Activated T-helper 1 cell treated with anti-CD3 and anti-CD28 coated beads, Interleukin-12 subunit alpha, Interleukin-12 subunit beta, Interleukin-2, Interleukin-4 antibody, amounts not matched to agents 30 ng/mL and 10 ng/mL and 1 ng/mL, durations not matched to agents 14 hours and 24 hours and 36 hours (primary cell): ENCODE measurements around the gene RAB1B. TPM values are rescaled to one million over a fixed set of nuclear protein-coding genes. Genes with fewer than 3 reads are reported as not detected.
A peak's percentile ranks its signal among the peaks of the same experiment; 100 is the strongest.

Experiments
- DNase-seq: peaks from one replicate; pipeline ENCODE4 v3.0.0; 2021; ENCODE audit warnings: low spot score
- H3K27ac Mint-ChIP-seq: one replicate; pipeline ENCODE4 v1.8.0; 2021; ENCODE audit warnings: mild to moderate bottlenecking, mixed read lengths
- H3K27me3 Mint-ChIP-seq: one replicate; pipeline ENCODE4 v1.8.0; 2022; ENCODE audit warnings: mild to moderate bottlenecking, moderate library complexity, mixed read lengths; ENCODE audit not compliant: insufficient read depth
- H3K36me3 Mint-ChIP-seq: one replicate; pipeline ENCODE4 v1.8.0; 2021; ENCODE audit warnings: low read depth, mixed read lengths
- H3K4me1 Mint-ChIP-seq: one replicate; pipeline ENCODE4 v1.8.0; 2021; ENCODE audit warnings: low read depth, mixed read lengths
- H3K4me3 Mint-ChIP-seq: one replicate; pipeline ENCODE4 v1.8.0; 2021; ENCODE audit warnings: mild to moderate bottlenecking, moderate library complexity, mixed read lengths
- H3K9me3 Mint-ChIP-seq: one replicate; pipeline ENCODE4 v1.8.0; 2021; ENCODE audit warnings: mixed read lengths
- intact Hi-C: fragments of 100-400 bp; cut with micrococcal nuclease; formaldehyde crosslinking; loops from one replicate; pipeline ENCODE4 v1.15.1; 2024
- total RNA-seq: library from RNA; stranded (reverse); gene quantifications from 2 replicates; pipeline ENCODE4 v1.2.3, GENCODE V29; 2022

The RAB1B gene
- total RNA-seq, 1 donor from 2014 or later: 123 TPM

GRCh38 chr11:66285250-66285947 is 17.0 kb downstream of the RAB1B start:
- Mint-ChIP-seq H3K4me3 (peak overlapping the region; percentile 33), H3K27me3 (peaks cover 9% of the 10 kb centered on the region), H3K36me3 (peaks cover 9% of the 10 kb centered on the region), H3K27ac (no peak overlapping the region), H3K4me1 (peaks cover 44% of the 10 kb centered on the region), H3K9me3 (no peaks in the 10 kb centered on the region)
- no peak for DNase-seq
- intact Hi-C loops: no loop called here

- peaks cover 18% of the 10 kb centered on the region for H3K27me3 Mint-ChIP-seq
- intact Hi-C loops: no loop called here
- peaks cover 9% of the 10 kb centered on the region for H3K36me3 Mint-ChIP-seq
- H3K9me3 Mint-ChIP-seq: no peaks in the 10 kb centered on the region
- peaks cover 48% of the 10 kb centered on the region for H3K4me1 Mint-ChIP-seq
- no peak for DNase-seq
- peak overlapping the region; percentile 95 for H3K4me3 Mint-ChIP-seq
- H3K27ac Mint-ChIP-seq: no peak overlapping the region
These were observed 18.3 kb downstream of the RAB1B start for GRCh38 chr11:66286699-66287098.

- peak overlapping the region; percentile 95 for H3K4me3 Mint-ChIP-seq
- no peak for DNase-seq
- peaks cover 15% of the 10 kb centered on the region for H3K27me3 Mint-ChIP-seq
- peaks cover 9% of the 10 kb centered on the region for H3K36me3 Mint-ChIP-seq
- intact Hi-C loops: no loop called here
- H3K9me3 Mint-ChIP-seq: no peaks in the 10 kb centered on the region
- H3K27ac Mint-ChIP-seq: peak overlapping the region; percentile 68
- peaks cover 42% of the 10 kb centered on the region for H3K4me1 Mint-ChIP-seq
These were observed 18.9 kb downstream of the RAB1B start for GRCh38 chr11:66287211-66287888.

- peak overlapping the region; percentile 95 for H3K4me3 Mint-ChIP-seq
- peaks cover 21% of the 10 kb centered on the region for H3K27me3 Mint-ChIP-seq
- H3K27ac Mint-ChIP-seq: peak overlapping the region; percentile 93
- DNase-seq: no peak
- H3K9me3 Mint-ChIP-seq: no peaks in the 10 kb centered on the region
- H3K36me3 Mint-ChIP-seq: peaks cover 9% of the 10 kb centered on the region
- intact Hi-C loops: loop anchor here (2.0 kb wide), 1 partner anchor 1065 kb away; the partner anchor contains the start of gene POLD4
- H3K4me1 Mint-ChIP-seq: peaks cover 41% of the 10 kb centered on the region
These were observed 19.6 kb downstream of the RAB1B start for GRCh38 chr11:66287889-66288670.

GRCh38 chr11:66288671-66289547 is 20.5 kb downstream of the RAB1B start, which contains the start of gene YIF1A:
Gene YIF1A, minus strand, starts transcription at chr11:66289143. Its CDS starts 158 bp downstream, at chr11:66288985.
- H3K36me3 Mint-ChIP-seq: peaks cover 9% of the 10 kb centered on the region
- H3K4me1 Mint-ChIP-seq: peaks cover 39% of the 10 kb centered on the region
- peaks cover 28% of the 10 kb centered on the region for H3K27me3 Mint-ChIP-seq
- DNase-seq: peak; percentile 99
- peak within 1 kb of the TSS; percentile 99 for H3K27ac Mint-ChIP-seq
- no peaks in the 10 kb centered on the region for H3K9me3 Mint-ChIP-seq
- intact Hi-C loops: loop anchor here (1.0 to 2.0 kb wide), 8 partner anchors 21 to 1064 kb away; partner anchors contain the start of genes NPAS4, POLD4 and RAB1B
- peak within 1 kb of the TSS; percentile 95 for H3K4me3 Mint-ChIP-seq

- Mint-ChIP-seq H3K27ac (peak overlapping the region; percentile 99), H3K4me3 (peak overlapping the region; percentile 95), H3K4me1 (peaks cover 39% of the 10 kb centered on the region), H3K27me3 (peaks cover 28% of the 10 kb centered on the region), H3K36me3 (peaks cover 5% of the 10 kb centered on the region), H3K9me3 (no peaks in the 10 kb centered on the region)
- peak; percentile 78 for DNase-seq
- intact Hi-C loops: loop anchor here (1.0 to 2.0 kb wide), 8 partner anchors 21 to 1063 kb away; partner anchors contain the start of genes NPAS4, POLD4 and RAB1B
These were observed 21.3 kb downstream of the RAB1B start for GRCh38 chr11:66289548-66290329.

- H3K27me3 Mint-ChIP-seq: peaks cover 28% of the 10 kb centered on the region
- intact Hi-C loops: no loop called here
- no peak for DNase-seq
- H3K36me3 Mint-ChIP-seq: peaks cover 5% of the 10 kb centered on the region
- no peaks in the 10 kb centered on the region for H3K9me3 Mint-ChIP-seq
- peaks cover 39% of the 10 kb centered on the region for H3K4me1 Mint-ChIP-seq
- H3K27ac Mint-ChIP-seq: no peak overlapping the region
- H3K4me3 Mint-ChIP-seq: peak overlapping the region; percentile 95
These were observed 21.8 kb downstream of the RAB1B start for GRCh38 chr11:66290330-66290621.

GRCh38 chr11:66291303-66291705 is 22.9 kb downstream of the RAB1B start:
- H3K27ac Mint-ChIP-seq: no peak overlapping the region
- H3K27me3 Mint-ChIP-seq: peaks cover 31% of the 10 kb centered on the region
- intact Hi-C loops: no loop called here
- no peak for DNase-seq
- no peaks in the 10 kb centered on the region for H3K9me3 Mint-ChIP-seq
- H3K4me3 Mint-ChIP-seq: no peak overlapping the region
- H3K4me1 Mint-ChIP-seq: peaks cover 39% of the 10 kb centered on the region
- H3K36me3 Mint-ChIP-seq: peaks cover 5% of the 10 kb centered on the region

GRCh38 chr11:66291706-66292542 is 23.5 kb downstream of the RAB1B start, which contains the start of gene TMEM151A:
Gene TMEM151A, plus strand, starts transcription at chr11:66291894. Its CDS starts 120 bp downstream, at chr11:66292014.
- peak within 1 kb of the TSS; percentile 95 for H3K4me3 Mint-ChIP-seq
- no peak for DNase-seq
- intact Hi-C loops: no loop called here
- peaks cover 32% of the 10 kb centered on the region for H3K27me3 Mint-ChIP-seq
- no peaks in the 10 kb centered on the region for H3K9me3 Mint-ChIP-seq
- no peak within 1 kb of the TSS for H3K27ac Mint-ChIP-seq
- H3K36me3 Mint-ChIP-seq: peaks cover 3% of the 10 kb centered on the region
- H3K4me1 Mint-ChIP-seq: peaks cover 36% of the 10 kb centered on the region

GRCh38 chr11:66292543-66293332 is 24.3 kb downstream of the RAB1B start:
- Mint-ChIP-seq H3K4me1 (peaks cover 28% of the 10 kb centered on the region), H3K36me3 (peaks cover 3% of the 10 kb centered on the region), H3K27me3 (peaks cover 32% of the 10 kb centered on the region), H3K4me3 (peak overlapping the region; percentile 59), H3K27ac (no peak overlapping the region), H3K9me3 (no peaks in the 10 kb centered on the region)
- intact Hi-C loops: no loop called here
- DNase-seq: no peak
